Keratinocyte (primary cell): Measurements from ENCODE around the gene SDCCAG8. TPM values are rescaled to one million over a fixed set of nuclear protein-coding genes. Genes with fewer than 3 reads are reported as not detected.

ENCODE experiments used
- DNase-seq: peaks from one replicate; pipeline ENCODE4 v3.0.0-alpha.2; 2011; ENCODE audit warnings: low read depth, missing footprints, low spot score
- FAIRE-seq: peaks from 2 replicates; lab custom pipeline; 2011; peaks lifted over from hg19 to GRCh38; lab: Jason Lieb, UNC
- H2AFZ ChIP-seq: 2 replicates; pipeline ENCODE4 v1.6.0; 2012; ENCODE audit warnings: low read length, control low read depth, inconsistent platforms; ENCODE audit not compliant: control insufficient read depth
- H3K27ac ChIP-seq: 2 replicates; pipeline ENCODE4 v1.5.1; 2011; ENCODE audit warnings: low read length; ENCODE audit not compliant: control insufficient read depth, insufficient read depth
- H3K27me3 ChIP-seq: 3 replicates; pipeline ENCODE4 v1.6.0; 2011; ENCODE audit warnings: low read length; ENCODE audit not compliant: control insufficient read depth, insufficient read depth; ENCODE audit errors: extremely low read depth
- H3K36me3 ChIP-seq, 2 experiments: 2 replicates in 1 of 2; 3 replicates in 1 of 2; pipeline ENCODE4 v1.5.1; 2011; ENCODE audit warnings: low read length in 2 of 2, mild to moderate bottlenecking in 1 of 2; ENCODE audit not compliant: control insufficient read depth in 2 of 2, insufficient read depth in 2 of 2; ENCODE audit errors: extremely low read depth in 1 of 2
- H3K4me1 ChIP-seq: 3 replicates; pipeline ENCODE4 v1.5.1; 2011; ENCODE audit warnings: low read length; ENCODE audit not compliant: control insufficient read depth, insufficient read depth; ENCODE audit errors: extremely low read depth
- H3K4me2 ChIP-seq: 3 replicates; pipeline ENCODE4 v1.6.0; 2011; ENCODE audit warnings: low read depth, low read length; ENCODE audit not compliant: control insufficient read depth, insufficient read depth; ENCODE audit errors: extremely low read depth
- H3K4me3 ChIP-seq, 3 experiments: fragments of 200-600 bp in 1 of 3; sonication (generic) in 1 of 3; 2 replicates in 2 of 3; 3 replicates in 1 of 3; pipeline ENCODE4 v1.5.1; 2011 to 2016; ENCODE audit warnings: low read length in 3 of 3, mild to moderate bottlenecking in 3 of 3, control low read depth in 2 of 3, inconsistent platforms in 1 of 3, low read depth in 1 of 3, mixed read lengths in 1 of 3, mixed run types in 1 of 3, moderate library complexity in 1 of 3; ENCODE audit not compliant: control insufficient read depth in 2 of 3, insufficient read depth in 2 of 3; ENCODE audit errors: extremely low read depth in 1 of 3
- H3K79me2 ChIP-seq: 2 replicates; pipeline ENCODE4 v1.6.0; 2012; ENCODE audit warnings: low read length; ENCODE audit not compliant: control insufficient read depth, insufficient read depth
- H3K9ac ChIP-seq: 3 replicates; pipeline ENCODE4 v1.6.0; 2011; ENCODE audit warnings: low read length; ENCODE audit not compliant: control insufficient read depth, insufficient read depth; ENCODE audit errors: extremely low read depth
- H3K9me1 ChIP-seq: 3 replicates; pipeline ENCODE4 v1.6.0; 2011; ENCODE audit warnings: low read length; ENCODE audit not compliant: control insufficient read depth, insufficient read depth; ENCODE audit errors: extremely low read depth
- H3K9me3 ChIP-seq: 2 replicates; pipeline ENCODE4 v1.5.1; 2012; ENCODE audit warnings: low read depth, low read length; ENCODE audit not compliant: control insufficient read depth
- H4K20me1 ChIP-seq: 3 replicates; pipeline ENCODE4 v1.6.0; 2011; ENCODE audit warnings: low read length; ENCODE audit not compliant: control insufficient read depth, insufficient read depth; ENCODE audit errors: extremely low read depth
- EZH2 ChIP-seq: IDR thresholded peaks from one replicate; pipeline ENCODE4 v1.6.1; 2012; ENCODE audit warnings: inconsistent platforms, mild to moderate bottlenecking, low read length, moderate library complexity
- dilution Hi-C: fragments of 300-500 bp; cut with MboI; formaldehyde crosslinking; loops from one replicate; pipeline ENCODE4 v1.7.0; 2020; ENCODE audit warnings: low sequenced_read_pairs; ENCODE audit not compliant: extremely low pct_ligation_motif_present
- polyA plus RNA-seq, 5 experiments: library from polyadenylated mRNA; depleted of rRNA in 3 of 5; stranded (reverse) in 3 of 5; stranded (forward) in 1 of 5; unstranded in 1 of 5; fragments of >200 nt; gene quantifications; 1 replicate in 1 of 5; 2 replicates in 3 of 5; 3 replicates in 1 of 5; pipeline versions ENCODE4 v1.2.1 to v1.2.3, GENCODE V29; 2011 to 2012; ENCODE audit warnings: missing spikeins in 2 of 5, low read depth in 1 of 5, low replicate concordance in 1 of 5
- TF ChIP-seq, protein P1 (sequence below), 3 experiments: IDR thresholded peaks in 1 of 3; conservative IDR thresholded peaks in 1 of 3; optimal IDR thresholded peaks in 1 of 3; 2 replicates in 2 of 3; 3 replicates in 1 of 3; pipeline versions ENCODE3 to v1.5.1; 2011; ENCODE audit warnings: low read length in 3 of 3, mild to moderate bottlenecking in 3 of 3, moderate library complexity in 2 of 3, control low read depth in 1 of 3, inconsistent platforms in 1 of 3; ENCODE audit not compliant: insufficient read depth in 2 of 3; ENCODE audit errors: extremely low read depth in 1 of 3

SDCCAG8 gene
- polyA plus RNA-seq, 1 donor (not counting 4 experiments of a cell fraction or from before 2014, with no cell fraction given): 61.6 TPM

DNA sequence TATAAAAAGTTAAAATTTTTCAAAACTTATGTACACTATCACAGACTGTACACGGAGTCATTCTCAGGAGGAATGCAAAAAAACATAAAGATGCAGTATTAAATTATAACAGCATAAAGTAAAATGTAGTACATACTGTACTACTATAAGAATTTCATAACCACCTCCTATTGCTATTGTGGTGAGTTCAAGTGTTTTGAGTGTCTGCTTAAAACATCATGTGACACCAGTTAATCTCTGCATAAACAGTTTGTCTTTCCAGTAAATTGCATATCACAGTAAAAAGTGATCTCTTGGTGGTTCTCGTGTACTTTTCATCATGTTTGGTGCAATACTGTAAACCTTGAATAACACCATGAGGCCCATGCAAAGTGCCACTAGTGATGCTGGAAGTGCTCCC, 45.2 kb downstream of the SDCCAG8 start:
- TF ChIP-seq EZH2: no peak
- TF ChIP-seq, protein P1, sequence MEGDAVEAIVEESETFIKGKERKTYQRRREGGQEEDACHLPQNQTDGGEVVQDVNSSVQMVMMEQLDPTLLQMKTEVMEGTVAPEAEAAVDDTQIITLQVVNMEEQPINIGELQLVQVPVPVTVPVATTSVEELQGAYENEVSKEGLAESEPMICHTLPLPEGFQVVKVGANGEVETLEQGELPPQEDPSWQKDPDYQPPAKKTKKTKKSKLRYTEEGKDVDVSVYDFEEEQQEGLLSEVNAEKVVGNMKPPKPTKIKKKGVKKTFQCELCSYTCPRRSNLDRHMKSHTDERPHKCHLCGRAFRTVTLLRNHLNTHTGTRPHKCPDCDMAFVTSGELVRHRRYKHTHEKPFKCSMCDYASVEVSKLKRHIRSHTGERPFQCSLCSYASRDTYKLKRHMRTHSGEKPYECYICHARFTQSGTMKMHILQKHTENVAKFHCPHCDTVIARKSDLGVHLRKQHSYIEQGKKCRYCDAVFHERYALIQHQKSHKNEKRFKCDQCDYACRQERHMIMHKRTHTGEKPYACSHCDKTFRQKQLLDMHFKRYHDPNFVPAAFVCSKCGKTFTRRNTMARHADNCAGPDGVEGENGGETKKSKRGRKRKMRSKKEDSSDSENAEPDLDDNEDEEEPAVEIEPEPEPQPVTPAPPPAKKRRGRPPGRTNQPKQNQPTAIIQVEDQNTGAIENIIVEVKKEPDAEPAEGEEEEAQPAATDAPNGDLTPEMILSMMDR (optimal IDR thresholded peaks at IDR 0.05 in 1 of 3, IDR thresholded peaks at IDR 0.05 in 1 of 3, conservative IDR thresholded peaks at IDR 0.05 in 1 of 3; ENCODE audit: extremely low read depth in 1 of 3, insufficient read depth in 2 of 3, low read length in 3 of 3): no peak
- Histone ChIP-seq H4K20me1 (no peaks in the 10 kb centered on the region), H3K4me2 (no peak overlapping the region), H3K9me1 (no peaks in the 10 kb centered on the region), H3K9me3 (no peaks in the 10 kb centered on the region), H3K4me3 (no peak overlapping the region), H3K27me3 (no peaks in the 10 kb centered on the region), H3K36me3 (peaks cover 3 to 9% of the 10 kb centered on the region in 2 experiments), H2AFZ (no peak overlapping the region), H3K27ac (no peak overlapping the region), H3K4me1 (no peaks in the 10 kb centered on the region), H3K79me2 (no peaks in the 10 kb centered on the region), H3K9ac (no peak overlapping the region)
- DNase-seq: no peak
- dilution Hi-C loops: no loop called here
- FAIRE-seq: peak; percentile 41

DNA sequence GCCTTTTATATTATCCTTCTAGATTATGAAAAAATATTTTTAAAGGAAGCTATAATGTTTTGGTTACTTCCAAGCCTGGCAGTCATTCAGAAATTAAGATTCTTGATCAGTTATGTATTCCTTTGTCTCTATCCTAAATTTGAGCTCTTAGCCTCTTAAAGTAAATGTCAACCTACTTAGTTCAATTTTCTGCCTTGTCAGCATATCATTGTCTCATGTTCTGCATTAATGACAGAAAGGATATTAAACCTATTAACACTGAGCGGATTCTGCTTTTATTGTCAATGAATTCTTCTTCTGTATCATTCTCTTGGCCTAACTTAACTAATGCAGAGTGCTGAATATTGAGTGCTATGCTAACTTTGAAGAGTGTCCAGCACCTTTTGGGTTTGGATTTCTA, 56.0 kb downstream of the SDCCAG8 start:
- TF ChIP-seq, protein P1 (optimal IDR thresholded peaks at IDR 0.05 in 1 of 3, IDR thresholded peaks at IDR 0.05 in 1 of 3, conservative IDR thresholded peaks at IDR 0.05 in 1 of 3; ENCODE audit: extremely low read depth in 1 of 3, insufficient read depth in 2 of 3, low read length in 3 of 3): no peak
- TF ChIP-seq EZH2: no peak
- Histone ChIP-seq H3K4me3 (no peak overlapping the region), H2AFZ (no peak overlapping the region), H3K36me3 (peaks cover 2 to 5% of the 10 kb centered on the region in 2 experiments), H3K9me3 (no peaks in the 10 kb centered on the region), H3K27ac (no peak overlapping the region), H3K9ac (no peak overlapping the region), H4K20me1 (no peaks in the 10 kb centered on the region), H3K27me3 (no peaks in the 10 kb centered on the region), H3K4me2 (no peak overlapping the region), H3K79me2 (no peaks in the 10 kb centered on the region), H3K9me1 (no peaks in the 10 kb centered on the region), H3K4me1 (peaks cover 15% of the 10 kb centered on the region)
- DNase-seq (no peak), FAIRE-seq (no peak)
- dilution Hi-C loops: no loop called here
